Stimulated activated CD4-positive, alpha-beta T cell treated with anti-CD3 and anti-CD28 coated beads, Interleukin-1b, Interleukin-23, amount 100 ng/mL, for 4 hours (primary cell): ENCODE measurements around the gene LIG4.
"Not testable (repeated sequence)": the region's sequence is repeated elsewhere in the genome, so short reads cannot be mapped to it uniquely, and the experiment has no call there.

Experiments used
- DNase-seq, 2 donors: peaks; one replicate each; pipeline ENCODE4 v3.0.0-alpha.2; 2020; ENCODE audit warnings: low read depth in 2 of 2

LIG4 gene

DNA sequence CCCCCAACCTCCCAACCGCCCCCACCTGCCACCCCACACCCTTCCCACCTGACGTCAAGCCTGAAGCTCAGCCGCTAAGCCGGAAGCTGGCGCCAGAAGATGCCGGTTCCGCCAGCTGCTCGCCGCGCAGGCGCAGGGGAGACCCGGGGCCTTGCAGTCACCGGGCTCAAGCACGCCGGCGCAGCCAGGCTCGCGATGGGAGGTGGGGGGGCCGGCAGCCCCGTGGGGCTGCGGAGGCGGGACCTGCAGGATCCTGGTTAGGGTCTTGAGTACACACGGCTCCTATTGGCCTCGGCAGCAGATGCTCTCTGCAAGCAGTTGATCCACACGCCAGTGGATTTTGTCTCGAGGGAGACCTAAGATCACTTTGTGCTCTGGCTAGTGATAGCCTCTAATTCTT lies at the start of gene LIG4:
Gene LIG4 (minus strand): TSS at position 101 of the 400 bp plus-strand sequence. CDS start 4,268 bp downstream, outside the sequence.
- DNase-seq, result peak; percentile 85 to 87

DNA sequence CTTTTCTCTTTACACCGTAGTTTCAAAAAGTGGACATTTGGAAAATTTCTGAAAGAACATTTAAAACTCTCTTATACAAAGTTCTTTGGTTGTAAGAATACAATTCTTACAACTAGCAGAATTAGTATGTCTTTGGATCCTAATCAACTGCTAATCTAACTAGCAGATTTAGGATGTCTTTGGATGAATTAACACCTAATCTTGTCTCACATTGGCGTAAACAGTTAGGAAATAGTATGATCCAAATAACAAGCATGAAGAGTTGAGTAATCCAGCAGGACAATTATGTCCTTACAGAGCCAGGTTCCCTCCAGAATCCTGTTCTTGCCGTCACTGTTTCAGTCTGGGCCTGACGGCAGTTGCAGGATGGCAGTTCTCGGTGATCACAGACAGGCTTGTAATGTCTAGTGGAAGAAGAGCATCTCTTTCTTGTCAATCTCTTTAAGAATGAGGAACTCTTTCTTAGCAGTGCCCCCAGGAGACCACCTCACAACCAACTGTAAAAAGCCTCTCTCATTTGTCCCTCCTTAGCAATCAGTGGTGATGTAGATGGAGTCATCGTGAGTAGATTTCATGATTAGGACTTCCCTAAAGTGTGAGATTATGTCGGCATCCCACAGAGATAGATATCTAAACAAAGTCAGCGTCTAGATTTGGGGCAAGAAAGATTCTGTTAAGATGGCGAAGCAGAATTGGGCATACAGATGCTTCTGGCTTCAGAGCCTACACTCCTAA lies 48.5 kb upstream of the LIG4 start:
- DNase-seq, result no peak

DNA sequence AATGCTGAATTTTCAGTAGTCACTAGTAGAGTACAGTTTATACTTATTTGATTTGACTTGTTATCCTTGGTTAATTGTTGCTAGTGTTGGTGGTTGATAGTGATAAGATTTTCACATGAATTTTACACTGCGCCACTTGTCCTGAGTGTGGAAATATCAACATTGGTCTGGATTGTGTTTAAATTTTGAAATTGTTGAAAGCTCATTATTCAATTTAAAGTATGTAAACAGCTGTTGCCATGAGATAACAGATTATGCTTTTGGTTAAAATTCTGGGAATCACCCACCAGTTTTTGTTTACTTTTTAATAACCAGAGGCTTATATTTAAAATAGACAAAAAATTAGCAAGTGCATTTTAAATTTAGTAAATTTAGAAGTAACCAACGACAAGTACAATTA lies 41.9 kb upstream of the LIG4 start:
- DNase-seq, result no peak

DNA sequence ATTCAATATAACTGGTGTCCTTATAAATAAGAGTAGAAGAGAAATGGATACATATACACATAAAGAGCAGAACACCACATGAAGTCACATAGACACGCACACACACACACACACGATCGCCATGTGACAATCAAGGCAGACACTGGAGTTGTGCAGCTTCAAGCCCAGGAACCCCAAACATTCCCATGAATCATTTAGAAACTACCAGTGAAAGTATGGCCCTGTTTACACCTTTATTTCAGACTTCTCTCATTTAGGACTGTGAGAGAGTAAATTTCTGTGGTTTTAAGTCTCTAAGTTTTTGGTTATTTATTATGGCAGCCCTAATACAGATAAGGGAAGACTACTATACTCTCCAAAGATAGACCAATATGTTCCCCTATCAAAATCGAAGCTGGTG lies 33.8 kb upstream of the LIG4 start:
- no peak for DNase-seq

DNA sequence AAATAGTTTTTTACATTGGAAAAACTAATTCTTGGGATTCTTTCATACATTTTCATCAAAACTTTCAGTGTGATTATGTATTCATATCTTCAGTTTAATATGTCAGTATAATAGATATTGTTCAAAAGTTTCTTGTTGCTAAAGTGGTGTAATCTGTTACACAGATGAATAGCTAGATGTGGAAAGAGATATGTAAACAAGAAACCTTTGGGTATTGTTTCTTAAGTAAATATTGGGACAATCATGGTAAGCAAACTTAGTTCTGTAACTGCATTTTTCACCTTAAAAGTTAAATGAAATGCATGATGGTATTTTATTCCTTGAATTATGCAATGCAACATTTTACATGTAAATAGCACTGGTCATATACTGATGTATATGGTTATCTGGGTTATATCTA lies 15.0 kb upstream of the LIG4 start:
- DNase-seq, result no peak

DNA sequence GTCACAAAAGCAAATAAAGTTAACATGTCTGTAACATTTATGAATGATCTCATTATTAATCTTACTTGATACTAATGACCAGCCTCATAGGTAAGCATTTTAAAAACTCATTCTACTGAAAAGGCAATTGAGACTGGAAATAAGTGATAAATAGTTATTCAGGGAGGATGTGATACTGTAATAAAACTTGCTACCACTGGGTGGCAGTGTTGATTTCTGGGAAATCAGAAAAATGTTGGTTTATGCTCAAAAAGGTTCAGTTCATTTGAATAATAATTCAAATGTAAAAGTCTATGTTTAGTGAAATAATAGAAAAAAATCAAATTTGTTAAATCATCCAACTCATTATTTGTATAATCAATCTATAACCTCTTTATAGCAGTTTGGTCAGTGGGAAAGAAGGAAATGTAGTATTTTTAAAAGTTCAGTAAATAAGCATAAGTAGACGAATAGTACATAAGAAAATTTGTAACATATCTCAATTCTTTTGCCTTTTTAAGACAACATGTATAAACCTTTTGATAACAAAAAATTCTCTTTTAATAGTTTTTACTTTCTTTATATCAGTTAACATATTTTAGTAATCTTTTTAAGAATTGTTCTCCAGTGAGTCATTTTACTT lies 12.4 kb upstream of the LIG4 start:
- DNase-seq, result peak in 1 of 2 donors; percentile 40

DNA sequence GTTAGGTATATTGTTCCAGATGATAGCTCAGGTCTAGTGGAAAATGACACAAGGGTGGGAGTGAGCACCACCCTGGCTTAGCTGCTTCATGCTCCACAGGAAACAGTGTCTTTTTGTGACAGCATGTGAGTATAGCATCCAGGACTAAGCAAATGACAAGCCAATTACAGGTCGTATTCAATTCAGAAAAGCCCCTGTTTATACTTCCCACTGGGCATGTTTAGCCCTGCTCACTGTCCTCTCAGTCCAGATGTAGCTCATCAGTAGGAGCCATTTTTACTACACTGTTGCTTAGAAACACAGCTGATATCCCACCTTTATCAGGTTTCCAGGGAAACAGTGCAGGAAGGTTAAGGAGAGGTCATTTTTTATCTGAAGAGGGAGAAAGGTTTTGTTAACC lies 10.8 kb upstream of the LIG4 start:
- no peak for DNase-seq

DNA sequence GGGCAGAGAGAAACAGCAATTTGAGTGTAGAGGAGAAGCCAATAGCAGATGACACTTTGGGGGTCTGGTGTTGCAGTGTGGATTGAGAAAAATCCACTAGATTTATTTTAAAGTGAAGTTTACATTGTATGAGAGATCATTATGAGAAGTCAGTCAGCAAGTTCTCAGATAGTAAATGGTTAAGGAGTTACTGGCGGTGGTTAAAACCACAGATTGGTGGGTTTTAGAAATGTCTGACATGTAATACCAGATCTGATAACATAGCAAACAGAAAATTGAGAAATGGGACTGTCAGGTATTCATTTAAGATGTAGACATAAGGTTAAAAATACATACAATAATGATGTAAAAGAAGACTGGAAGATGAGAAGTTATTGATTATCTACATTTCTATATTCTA lies 10.1 kb upstream of the LIG4 start:
- no peak for DNase-seq

DNA sequence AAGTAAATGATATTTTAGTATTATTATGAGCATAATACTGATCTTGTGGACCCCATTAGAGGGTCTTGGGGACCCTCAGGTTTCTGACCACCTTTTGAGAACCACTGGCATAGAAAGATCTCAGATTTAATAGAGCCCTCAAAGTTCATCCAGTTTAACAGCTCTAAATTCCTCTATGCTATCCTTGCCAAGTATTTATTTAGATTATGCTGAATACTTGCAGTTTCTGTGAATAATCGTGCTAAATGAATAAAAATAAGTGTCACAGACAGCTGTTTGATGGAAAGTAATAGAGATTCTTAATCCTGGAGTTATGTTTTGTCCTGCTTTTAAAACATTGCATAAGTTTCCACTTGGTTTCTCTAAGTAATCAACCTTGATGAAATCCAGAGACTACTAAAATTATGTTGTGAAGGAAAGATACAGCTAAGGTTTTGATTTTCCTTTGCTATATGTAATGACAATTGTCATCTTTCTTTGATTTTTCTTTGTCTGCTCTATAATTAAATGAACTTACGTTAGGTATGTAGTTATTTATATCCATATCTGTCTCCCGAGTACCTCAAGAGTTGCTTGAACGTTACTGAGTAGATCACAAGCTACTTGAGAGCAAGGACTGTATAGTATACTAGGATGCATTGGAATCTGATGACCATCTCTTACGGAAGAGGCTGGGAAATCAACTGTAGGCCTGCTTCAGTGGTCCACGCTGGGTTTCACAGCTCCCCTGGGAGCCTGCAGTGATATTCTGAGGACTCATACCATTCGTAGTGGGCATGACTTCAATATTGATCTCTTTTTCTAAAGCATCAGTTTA lies 8.6 kb upstream of the LIG4 start:
- DNase-seq, result no peak

DNA sequence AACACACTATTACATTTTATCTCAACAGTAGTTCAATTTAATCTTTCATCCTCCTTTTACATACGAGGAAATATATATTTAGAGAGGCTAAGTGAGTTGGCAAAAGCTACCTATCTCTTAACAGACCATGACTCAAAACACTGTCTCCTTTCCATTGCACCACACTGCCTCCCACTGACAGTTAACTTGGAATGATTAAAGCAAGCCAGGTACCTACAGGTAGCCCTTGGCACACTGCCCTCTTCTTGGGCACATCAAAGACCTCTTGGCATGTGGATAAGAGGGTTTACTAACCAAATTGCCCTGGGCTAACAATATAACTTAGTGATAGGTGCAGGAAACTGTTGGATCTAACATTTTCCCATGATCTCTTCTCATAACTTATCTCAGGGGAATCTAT lies 4.7 kb upstream of the LIG4 start:
- DNase-seq, result no peak

DNA sequence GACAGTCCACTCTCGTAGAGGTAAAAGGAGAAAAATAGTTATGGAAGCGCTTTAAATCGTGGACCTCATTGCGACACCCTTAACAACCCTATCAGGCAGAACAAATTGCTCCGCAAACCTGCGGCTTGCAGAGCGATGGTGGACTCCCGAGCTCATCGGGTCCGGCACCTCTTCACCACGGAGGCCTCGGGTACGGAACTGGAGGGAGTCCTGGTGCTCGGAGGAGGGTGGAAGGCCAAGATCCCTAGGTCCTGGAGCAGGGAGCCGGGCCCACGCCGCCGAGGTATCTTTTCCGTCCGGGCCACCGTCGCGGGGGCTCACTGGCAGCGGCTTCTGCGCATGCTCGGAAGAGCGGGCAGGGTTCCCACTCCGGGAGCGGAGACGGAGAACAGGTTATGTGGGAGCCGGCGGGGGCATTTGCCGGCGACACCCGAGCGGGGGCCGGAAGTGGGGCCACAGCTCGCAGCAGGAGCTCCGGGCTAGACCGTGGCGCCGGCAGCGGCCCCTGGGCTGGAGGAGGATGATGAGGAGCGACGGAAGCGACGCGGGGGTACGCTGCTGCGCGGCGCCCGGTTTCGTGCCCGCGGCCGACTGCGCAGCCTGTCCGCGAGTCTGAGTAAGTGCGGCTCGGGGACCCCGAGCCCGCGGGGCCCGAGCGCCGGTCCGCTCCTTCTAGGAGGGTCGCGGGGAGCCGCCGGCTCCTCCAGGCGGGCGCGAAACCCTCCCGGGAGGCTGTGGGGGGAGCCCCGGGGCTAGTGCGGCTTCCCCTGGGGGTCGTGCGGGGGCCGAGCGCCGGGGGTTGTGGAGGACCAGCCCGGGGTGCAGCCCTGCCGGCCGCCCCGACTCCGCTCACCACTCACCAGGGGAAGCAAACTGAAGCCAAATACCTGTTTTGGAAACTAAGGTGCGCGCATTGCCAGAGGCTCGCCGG lies 3.0 kb upstream of the LIG4 start, which contains the start of gene ABHD13:
Gene ABHD13 (plus strand): TSS at position 349 of the 931 bp plus-strand sequence. CDS start 10,827 bp downstream, outside the sequence.
- peak; percentile 86 to 88 for DNase-seq

DNA sequence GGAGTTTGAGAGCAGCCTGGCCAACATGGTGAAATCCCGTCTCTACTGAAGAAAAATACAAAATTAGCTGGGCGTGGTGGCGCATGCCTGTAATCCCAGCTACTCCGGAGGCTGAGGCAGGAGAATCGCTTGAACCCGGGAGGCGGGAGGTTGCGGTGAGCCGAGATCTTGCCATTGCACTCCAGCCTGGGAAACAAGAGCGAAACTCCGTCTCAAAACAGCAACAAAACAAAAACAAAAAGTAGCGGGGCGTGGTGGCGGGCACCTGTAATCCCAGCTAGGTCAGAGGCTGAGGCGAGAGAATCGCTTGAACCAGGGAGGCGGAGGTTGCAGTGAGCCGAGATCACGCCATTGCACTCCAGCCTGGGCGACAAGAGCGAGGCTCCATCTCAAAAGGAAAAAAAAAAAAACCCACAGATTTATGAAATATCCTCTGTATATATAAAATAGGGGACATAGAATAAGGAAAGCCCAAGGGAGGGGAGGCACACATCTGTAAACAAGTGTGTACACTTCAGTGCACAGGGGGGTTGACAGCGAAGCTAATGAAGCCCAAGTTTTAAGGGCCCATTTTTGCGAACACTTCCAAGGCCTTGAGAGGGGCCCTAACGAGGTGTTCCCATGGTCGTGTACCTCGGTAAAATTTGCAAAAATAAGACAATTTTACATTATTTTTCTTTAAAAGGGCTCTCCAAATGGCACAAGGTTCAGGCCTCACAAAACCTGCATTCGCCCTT lies 2.1 kb upstream of the LIG4 start:
- DNase-seq, result not testable (repeated sequence)

DNA sequence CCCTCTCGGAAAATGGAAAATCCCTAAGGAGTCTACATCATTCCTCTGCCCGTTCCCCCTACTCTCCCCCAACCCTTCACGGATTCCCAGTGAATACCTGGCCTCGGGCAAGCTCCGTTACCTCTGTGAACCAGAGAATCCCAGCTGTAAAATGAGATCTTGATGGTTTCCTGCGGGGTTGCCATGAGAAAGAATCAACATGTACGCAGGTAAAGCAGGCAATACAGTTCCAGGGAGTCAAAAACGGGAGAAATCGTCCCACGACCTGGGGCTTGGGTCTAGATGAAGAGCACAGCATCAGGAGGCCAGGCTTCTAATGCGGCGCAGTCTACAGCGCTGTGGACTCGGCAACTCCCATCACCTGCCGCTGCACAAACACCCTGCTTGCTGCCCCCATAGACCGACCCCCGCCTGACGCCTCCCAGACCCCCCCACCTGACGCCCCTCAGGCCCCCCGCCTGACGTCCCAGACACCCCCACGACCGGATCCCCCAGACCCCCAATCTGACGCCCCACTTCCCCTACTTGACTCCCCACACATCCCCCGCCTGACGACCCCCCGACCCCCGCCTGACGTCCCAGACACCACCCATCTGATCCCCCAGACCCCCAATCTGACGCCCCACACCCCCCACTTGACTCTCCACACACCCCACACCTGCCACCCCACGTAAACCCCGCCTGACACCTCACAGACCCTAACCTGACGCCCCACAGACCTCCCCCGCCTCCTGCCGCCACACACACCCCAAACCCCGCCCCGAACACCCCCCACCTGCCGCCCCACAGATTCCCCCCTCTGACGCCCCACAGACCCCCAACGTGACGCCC lies 680 bp downstream of the LIG4 start:
- DNase-seq, result peak in 1 of 2 donors; percentile 6

DNA sequence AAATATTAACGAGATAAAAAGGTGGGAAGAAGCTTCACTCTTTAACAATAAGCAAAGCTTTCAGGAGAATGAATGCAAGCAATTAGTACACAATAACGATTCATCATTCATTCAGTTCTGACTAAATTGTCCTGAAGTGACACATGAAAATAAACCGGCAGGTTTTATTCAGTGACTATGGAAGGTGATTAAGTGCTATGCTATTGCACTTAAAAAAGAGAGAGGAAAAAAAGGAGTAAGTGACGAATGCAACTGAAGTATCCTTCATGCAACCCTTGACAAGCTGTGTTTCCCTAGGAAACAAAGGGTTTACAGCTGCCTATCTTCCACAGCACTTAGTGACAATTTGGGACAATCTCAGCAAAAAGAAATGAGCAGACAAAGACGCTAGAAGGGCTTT lies 1.4 kb downstream of the LIG4 start:
- DNase-seq, result no peak

DNA sequence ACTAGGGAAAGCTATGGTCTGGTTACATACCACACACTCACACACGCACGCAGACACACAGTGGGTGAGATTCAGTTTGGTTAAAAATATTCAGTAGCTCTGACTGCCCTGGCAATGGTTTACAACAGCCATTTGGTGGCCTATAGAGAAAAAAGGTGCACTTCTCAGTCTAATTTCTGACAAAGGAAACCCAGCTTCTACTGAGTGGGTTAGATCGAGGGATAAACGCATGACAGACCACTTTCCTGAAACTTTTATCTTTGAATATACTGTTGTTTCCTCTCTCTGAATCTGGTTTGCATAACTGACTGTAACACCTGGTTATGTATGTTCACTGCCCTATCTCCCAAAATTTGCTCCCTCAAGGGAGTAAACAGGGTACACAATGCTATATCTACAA lies 2.5 kb downstream of the LIG4 start:
- DNase-seq, result no peak

DNA sequence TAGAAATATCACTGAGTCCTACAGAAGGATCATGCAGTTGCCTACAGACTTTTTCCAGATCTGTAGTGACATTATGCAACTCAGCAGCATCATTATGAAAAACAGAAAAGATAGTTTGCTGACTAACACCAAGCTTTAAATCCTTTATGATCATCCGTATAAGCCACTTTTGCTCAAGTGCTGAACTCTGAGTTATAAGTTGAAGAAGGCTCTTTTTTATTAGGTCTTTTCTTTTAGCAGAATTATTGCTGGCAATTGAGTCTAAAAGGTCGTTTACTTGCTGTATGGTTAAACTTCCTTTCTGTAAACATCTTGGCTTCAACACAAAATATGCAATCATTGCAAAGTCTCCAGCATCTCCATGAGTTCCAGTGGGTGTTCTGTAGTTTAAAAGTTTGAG lies 4.8 kb downstream of the LIG4 start:
- no peak for DNase-seq

DNA sequence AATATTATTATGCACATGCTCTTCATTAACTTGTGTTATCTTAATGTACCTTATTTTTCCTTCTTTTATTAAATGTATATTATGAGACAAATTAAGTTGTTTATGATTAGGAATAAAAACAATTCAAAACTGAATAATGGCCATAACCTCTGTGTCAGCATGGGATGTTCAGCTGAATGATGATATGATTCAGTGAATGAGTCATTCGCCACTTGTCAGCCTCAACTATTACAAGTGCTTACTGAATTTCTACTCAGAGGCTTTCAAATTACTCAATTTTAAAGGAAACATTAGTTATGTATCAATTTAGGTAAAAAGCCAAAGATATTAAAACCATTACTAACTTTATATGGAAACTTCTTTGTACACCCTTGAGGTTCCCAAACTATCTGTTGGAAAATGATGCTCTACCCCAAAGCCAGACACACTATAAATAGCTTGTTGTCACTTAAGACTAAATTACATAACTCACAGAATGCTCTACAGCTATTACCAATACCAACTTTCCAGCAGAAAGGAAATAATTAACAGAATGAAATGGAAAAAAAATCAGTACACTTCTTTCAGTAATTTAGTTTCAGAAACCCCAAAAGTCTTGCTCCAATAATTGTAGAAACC lies 14.4 kb downstream of the LIG4 start:
- DNase-seq, result no peak

DNA sequence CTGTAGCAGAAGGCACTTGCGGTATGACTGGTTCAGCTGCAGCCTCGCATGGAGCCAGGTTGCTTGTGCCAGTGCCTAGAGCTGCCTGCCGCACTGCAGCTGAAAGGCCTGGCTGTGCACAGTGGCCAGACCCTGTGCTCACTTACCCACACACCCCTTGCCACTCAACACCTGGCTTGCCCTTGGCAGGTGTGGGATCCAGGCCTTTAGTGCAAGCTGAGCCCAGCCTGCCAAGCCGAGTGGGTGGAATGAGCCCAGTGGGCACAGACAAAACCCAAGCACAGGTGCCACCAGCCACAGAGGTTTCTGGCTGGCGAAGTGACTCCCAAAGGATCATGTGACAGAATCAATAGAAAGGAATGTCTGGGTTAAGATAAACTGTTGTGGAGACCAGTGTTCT lies 19.5 kb downstream of the LIG4 start:
- DNase-seq, result no peak

DNA sequence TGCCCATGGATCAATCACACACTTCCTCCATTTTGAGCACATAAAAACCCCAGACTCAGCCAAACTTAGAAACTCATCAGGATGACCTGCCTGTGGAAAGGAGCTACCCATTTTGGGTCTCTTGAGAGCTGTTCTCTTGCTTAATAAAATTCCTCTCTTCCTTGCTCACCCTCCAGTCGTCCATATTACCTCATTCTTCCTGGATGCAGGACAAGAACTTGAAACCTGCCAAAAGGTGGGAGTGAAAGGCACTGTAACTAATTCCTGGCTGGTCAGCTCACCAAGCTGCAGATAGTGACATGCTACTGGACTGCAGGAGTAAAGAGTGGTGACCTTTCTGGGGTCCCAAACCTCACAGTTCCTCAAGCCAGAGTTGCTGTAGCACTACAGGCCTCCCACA lies 20.2 kb downstream of the LIG4 start:
- DNase-seq, result no peak
